ENCODE data around the gene BTBD9. TPM values are rescaled to one million over a fixed set of nuclear protein-coding genes. Genes with fewer than 3 reads are reported as not detected.

The BTBD9 gene
- total and polyA plus RNA-seq, 9 of the 15 experiments (the other 6 are each of a cell fraction or from before 2014, with no cell fraction given) = 0.08 to 1.6 (median 0.58) TPM

GRCh38 chr6:38177882-38178583 lies 461.7 kb downstream of the BTBD9 start (continued):
- no peak for TF ChIP-seq ETV1 (tag; conservative IDR thresholded peaks at IDR 0.05; ENCODE audit: low read depth)
- TF ChIP-seq, protein P1, sequence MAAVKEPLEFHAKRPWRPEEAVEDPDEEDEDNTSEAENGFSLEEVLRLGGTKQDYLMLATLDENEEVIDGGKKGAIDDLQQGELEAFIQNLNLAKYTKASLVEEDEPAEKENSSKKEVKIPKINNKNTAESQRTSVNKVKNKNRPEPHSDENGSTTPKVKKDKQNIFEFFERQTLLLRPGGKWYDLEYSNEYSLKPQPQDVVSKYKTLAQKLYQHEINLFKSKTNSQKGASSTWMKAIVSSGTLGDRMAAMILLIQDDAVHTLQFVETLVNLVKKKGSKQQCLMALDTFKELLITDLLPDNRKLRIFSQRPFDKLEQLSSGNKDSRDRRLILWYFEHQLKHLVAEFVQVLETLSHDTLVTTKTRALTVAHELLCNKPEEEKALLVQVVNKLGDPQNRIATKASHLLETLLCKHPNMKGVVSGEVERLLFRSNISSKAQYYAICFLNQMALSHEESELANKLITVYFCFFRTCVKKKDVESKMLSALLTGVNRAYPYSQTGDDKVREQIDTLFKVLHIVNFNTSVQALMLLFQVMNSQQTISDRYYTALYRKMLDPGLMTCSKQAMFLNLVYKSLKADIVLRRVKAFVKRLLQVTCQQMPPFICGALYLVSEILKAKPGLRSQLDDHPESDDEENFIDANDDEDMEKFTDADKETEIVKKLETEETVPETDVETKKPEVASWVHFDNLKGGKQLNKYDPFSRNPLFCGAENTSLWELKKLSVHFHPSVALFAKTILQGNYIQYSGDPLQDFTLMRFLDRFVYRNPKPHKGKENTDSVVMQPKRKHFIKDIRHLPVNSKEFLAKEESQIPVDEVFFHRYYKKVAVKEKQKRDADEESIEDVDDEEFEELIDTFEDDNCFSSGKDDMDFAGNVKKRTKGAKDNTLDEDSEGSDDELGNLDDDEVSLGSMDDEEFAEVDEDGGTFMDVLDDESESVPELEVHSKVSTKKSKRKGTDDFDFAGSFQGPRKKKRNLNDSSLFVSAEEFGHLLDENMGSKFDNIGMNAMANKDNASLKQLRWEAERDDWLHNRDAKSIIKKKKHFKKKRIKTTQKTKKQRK (IDR thresholded peaks at IDR 0.05; ENCODE audit: borderline replicate concordance, low read depth, low read length) = no peak
- TF ChIP-seq RBM17 (IDR thresholded peaks at IDR 0.05; ENCODE audit: borderline replicate concordance, low read depth, low read length) = no peak
- TF ChIP-seq GATAD2A (IDR thresholded peaks at IDR 0.05) = no peak
- no peak for TF ChIP-seq SRF (CRISPR knock-in tag; IDR thresholded peaks at IDR 0.05)
- TF ChIP-seq HOMEZ (CRISPR knock-in tag; IDR thresholded peaks at IDR 0.05) = no peak
- TF ChIP-seq MAZ (CRISPR knock-in tag; conservative IDR thresholded peaks at IDR 0.05 in 1 of 2, IDR thresholded peaks at IDR 0.05 in 1 of 2) = no peak
- no peak for TF ChIP-seq CEBPB (tag; IDR thresholded peaks at IDR 0.05)
- no peak for TF ChIP-seq PBX2 (CRISPR knock-in tag; IDR thresholded peaks at IDR 0.05; ENCODE audit: low read depth)
- TF ChIP-seq PBX2 (tag; conservative IDR thresholded peaks at IDR 0.05; ENCODE audit: low read depth) = no peak
- TF ChIP-seq, protein P2, sequence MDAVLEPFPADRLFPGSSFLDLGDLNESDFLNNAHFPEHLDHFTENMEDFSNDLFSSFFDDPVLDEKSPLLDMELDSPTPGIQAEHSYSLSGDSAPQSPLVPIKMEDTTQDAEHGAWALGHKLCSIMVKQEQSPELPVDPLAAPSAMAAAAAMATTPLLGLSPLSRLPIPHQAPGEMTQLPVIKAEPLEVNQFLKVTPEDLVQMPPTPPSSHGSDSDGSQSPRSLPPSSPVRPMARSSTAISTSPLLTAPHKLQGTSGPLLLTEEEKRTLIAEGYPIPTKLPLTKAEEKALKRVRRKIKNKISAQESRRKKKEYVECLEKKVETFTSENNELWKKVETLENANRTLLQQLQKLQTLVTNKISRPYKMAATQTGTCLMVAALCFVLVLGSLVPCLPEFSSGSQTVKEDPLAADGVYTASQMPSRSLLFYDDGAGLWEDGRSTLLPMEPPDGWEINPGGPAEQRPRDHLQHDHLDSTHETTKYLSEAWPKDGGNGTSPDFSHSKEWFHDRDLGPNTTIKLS (IDR thresholded peaks at IDR 0.05; ENCODE audit: borderline replicate concordance, low read depth) = no peak
